CD4-positive, alpha-beta T cell treated with Interleukin-6 at 100 ng/mL for 8 hours (primary cell): Measurements from ENCODE around the gene AEBP1.

Experiments
- DNase-seq: peaks from one replicate; pipeline ENCODE4 v3.0.0-alpha.2; 2020; ENCODE audit warnings: mixed read lengths, low spot score

AEBP1 gene

DNA sequence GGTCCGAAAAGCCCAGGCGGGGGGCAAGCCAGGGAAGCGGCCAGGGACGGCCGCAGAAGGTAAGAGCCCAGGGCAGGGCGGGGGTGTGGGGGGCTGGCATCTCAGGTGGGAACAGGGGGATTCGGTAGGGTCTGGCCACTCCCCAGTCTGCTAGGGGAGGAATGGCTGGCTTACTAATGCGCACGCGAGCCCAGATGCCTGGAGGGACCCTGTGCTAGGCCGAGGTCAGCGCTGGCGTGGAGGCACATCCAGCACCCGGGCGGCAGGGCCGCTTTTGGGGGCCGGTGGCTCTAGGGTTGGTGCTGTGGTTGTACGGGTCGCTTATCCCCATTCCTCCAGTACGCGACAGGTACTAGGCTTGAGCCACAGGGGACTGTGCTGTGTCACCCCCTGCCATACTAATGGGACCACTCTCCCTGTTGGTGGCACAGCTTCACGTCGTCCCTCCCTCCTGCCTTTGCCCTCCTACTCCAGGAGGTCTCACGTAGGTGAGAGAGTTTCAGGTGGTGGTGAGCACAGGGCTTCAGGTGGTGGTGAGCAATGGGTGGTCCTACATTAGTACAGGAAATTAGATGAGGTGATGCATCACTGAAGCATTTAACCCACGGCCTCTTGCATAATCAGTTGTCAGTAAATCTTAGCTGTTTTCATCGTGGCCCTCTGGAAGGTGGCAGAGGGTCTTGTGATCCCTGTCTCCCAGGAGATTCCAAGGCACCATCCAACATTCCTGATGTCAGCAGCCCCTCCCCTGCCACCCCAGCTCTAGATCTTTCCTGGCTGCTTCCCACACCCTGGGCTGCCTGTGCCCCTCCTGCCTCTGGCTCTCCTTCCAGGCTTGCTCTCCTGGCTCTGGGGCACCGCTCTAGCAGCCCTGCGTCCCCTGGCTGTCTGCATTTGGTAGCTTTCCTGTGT is 971 bp downstream of the AEBP1 start:
- no peak for DNase-seq

DNA sequence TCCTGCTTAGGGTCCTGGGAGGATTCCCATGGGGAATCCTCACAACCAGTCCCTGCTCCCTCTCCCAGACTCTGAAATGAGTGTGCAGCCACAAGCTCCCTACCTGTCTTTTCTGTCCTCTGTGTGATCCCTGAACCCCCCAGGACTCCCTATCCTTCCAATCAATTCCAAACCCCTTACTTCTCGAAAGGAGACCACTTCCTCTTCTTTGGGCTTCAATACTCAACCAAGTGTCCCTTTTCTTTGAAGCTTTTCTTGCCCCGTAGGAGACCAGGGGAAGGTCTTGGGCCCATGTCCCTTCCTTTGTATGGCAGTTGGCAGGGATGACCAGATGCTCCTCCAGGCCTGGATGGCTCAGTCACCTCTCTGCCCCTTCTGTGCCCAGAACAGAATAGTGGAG is 1.7 kb downstream of the AEBP1 start:
- no peak for DNase-seq

DNA sequence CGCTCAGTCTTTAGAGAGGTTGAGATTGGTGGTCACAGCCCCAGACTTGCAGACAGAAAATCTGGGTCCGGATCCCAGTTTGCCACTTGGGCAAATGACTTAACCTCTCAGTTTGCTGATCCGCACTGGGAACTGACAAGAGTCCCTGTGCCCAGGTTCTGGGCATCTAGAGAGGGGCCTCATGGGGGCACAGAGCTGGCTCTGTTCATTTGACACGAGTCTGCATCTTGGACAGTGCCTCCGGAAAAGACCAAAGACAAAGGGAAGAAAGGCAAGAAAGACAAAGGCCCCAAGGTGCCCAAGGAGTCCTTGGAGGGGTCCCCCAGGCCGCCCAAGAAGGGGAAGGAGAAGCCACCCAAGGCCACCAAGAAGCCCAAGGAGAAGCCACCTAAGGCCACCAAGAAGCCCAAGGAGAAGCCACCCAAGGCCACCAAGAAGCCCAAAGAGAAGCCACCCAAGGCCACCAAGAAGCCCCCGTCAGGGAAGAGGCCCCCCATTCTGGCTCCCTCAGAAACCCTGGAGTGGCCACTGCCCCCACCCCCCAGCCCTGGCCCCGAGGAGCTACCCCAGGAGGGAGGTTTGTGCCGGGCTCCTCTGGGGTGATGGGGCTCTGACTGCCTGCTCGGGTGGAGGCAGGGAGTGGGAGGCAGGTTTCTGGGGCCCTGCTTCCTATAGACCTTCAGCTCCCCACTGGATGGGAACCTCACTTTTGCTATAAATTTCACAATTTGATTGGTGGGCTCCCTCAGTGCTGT is 2.3 kb downstream of the AEBP1 start:
- no peak for DNase-seq

DNA sequence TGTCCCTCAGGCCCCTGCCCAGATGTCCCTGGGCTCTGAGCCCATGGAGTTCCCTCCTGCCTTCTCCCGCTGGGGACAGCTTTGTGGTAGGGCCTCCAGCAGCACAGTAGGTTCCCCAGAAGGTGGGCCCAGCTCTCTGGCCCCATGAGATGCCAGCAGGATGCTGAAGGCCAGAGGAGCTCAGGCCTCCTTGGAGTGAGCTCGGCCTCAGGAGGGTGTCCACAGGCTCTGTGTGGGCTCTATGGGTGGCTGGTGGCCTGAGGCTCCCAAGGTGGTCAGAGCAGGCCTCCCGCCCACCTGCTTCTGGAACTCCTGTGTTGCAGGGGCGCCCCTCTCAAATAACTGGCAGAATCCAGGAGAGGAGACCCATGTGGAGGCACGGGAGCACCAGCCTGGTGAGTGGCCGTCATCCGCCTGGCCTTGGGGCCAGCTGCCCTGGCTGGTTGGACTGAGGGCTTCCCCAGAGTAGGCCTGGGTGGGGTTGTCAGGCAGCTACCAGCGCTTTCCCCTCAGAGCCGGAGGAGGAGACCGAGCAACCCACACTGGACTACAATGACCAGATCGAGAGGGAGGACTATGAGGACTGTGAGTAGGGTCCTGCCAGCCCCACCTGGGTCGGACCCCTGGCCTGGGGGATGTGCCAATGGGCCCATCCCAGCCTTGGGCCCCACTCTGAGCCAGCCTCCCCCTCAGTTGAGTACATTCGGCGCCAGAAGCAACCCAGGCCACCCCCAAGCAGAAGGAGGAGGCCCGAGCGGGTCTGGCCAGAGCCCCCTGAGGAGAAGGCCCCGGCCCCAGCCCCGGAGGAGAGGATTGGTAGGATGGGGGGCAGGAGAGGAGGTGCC is 3.2 kb downstream of the AEBP1 start:
- DNase-seq: no peak

DNA sequence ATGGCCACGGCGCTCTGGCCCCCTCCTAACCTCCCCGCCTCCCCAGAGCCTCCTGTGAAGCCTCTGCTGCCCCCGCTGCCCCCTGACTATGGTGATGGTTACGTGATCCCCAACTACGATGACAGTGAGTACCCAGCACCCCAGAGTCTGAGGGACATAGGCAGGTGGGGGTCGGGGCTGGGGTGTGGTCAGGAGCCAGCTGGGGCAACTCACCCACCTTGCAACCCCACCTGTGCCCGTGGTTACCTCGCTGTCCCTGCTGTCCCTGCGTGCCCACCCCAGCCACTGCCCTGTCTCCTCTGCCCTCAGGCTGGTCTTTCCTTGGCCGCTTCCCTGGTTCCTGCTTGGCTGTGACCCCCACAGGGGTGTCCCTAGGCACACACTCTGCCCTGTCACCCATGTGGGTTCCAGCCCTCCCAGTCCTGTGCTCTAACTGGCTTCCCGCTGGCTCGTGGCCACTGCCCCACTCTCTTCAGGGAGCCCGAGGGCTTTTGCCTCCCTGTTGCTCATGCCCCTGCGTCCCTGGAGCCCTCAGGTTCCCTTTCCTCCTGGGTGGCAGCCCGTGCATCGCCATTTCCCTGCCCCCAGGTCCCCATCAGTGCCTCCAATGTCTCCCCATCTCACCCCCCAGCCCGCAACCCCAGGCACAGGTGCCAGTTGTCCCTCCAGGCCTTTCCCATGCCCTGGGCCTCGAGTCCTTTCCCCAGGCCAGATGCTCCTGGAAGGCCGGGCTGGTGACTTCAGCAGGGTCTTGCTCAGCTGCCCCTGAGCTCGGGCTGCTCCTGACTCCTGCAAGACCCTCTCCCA is 4.0 kb downstream of the AEBP1 start:
- DNase-seq: no peak

DNA sequence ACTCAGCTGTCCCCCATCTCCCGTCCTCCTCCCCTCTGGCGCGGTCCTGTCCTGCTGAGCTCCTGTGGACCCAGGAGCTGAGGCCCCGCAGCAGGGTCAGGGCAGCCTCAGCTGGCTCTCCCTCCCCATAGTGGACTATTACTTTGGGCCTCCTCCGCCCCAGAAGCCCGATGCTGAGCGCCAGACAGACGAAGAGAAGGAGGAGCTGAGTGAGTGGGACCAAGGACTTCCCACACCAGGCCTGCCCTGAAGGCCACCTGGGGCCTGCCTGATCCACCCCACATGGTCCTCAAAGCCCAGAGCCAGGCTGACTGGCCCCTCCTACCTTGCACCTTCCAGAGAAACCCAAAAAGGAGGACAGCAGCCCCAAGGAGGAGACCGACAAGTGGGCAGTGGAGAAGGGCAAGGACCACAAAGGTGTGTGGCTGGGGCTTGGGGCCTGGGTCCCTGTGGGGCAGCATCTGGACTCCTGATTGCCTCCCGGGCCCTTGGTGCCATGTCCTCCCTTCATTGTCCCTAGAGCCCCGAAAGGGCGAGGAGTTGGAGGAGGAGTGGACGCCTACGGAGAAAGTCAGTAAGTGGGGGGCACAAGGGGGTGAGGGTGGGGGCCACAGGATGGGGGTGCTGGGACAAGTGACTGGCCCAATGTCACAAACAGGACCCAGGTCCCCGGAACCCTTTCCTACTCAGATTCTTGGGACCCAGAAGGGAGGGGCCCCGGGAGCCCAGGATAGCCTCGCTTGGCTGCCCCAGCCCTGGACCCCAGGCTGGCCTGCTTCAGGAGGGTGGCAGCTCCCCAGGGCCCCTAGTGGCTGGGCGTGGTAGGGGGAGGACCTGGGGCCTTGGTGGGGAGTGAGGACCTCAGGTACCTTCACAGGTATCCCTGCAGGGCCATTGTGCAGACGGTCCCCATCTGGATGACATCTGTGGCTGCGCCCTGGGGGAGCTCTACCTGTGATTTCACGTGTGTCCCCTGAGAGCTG is 4.9 kb downstream of the AEBP1 start:
- no peak for DNase-seq

DNA sequence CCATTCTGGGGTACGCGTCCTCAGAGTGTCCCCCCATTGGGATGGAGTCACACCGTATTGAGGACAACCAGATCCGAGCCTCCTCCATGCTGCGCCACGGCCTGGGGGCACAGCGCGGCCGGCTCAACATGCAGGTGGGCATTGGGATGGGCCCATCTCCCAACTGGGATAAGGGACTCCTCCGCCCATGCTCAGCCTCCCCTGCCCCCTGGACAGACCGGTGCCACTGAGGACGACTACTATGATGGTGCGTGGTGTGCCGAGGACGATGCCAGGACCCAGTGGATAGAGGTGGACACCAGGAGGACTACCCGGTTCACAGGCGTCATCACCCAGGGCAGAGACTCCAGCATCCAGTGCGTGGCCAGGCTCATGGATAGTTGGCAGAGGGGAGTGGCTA is 5.8 kb downstream of the AEBP1 start:
- DNase-seq: no peak

DNA sequence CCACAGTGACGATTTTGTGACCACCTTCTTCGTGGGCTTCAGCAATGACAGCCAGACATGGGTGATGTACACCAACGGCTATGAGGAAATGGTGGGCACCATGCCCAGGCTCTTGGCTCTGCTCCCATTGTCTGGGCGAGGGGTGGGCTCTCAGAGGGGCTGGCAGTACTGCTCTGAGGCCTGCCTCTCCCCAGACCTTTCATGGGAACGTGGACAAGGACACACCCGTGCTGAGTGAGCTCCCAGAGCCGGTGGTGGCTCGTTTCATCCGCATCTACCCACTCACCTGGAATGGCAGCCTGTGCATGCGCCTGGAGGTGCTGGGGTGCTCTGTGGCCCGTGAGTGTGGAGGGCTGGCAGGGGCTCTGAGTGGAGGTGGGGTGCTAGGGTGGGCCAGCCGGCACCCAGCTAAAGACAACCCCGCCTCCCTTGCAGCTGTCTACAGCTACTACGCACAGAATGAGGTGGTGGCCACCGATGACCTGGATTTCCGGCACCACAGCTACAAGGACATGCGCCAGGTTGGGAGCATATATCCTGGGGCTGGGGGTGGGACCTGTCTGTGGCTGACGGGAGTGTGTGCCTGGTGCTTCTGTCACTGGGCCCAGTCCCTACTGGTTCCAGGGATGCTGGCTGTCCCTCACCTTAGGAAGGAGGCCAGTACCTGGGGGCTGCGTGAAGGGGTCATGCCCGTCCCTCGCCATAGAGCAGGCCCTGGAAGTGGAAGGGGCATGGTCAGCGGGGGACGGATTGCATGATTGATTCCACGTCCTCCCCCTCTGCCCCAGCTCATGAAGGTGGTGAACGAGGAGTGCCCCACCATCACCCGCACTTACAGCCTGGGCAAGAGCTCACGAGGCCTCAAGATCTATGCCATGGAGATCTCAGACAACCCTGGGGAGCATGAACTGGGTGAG is 6.8 kb downstream of the AEBP1 start:
- DNase-seq: no peak

DNA sequence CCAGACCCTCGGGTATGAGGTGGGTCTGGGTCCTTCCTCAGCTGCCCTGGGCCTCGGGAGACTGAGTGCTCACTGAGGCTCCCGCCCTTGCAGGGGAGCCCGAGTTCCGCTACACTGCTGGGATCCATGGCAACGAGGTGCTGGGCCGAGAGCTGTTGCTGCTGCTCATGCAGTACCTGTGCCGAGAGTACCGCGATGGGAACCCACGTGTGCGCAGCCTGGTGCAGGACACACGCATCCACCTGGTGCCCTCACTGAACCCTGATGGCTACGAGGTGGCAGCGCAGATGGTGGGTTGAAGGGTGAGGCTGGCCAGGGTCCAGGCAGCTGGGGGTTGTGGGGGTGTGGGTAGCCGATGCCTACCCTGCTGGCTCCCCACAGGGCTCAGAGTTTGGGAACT is 7.6 kb downstream of the AEBP1 start:
- DNase-seq: no peak

DNA sequence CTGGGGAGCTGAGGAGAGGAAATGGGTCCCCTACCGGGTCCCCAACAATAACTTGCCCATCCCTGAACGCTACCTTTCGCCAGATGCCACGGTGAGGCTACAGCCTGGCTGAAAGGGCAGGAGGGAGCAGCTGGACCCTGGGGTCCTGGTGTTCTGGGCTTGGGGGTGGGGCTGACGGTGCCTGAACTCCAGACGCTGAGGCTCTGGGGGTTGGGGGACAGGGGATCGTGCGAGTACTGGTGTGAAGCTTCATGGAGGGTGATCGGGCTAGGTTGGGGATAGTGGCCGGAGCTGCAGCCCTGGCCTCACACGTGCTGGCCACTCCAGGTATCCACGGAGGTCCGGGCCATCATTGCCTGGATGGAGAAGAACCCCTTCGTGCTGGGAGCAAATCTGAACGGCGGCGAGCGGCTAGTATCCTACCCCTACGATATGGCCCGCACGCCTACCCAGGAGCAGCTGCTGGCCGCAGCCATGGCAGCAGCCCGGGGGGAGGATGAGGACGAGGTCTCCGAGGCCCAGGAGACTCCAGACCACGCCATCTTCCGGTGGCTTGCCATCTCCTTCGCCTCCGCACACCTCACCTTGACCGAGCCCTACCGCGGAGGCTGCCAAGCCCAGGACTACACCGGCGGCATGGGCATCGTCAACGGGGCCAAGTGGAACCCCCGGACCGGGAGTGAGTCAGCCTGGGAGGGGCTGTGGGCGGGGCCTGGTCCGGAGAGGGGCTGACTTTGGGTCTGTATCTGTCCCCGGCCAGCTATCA is 8.3 kb downstream of the AEBP1 start:
- DNase-seq: no peak

DNA sequence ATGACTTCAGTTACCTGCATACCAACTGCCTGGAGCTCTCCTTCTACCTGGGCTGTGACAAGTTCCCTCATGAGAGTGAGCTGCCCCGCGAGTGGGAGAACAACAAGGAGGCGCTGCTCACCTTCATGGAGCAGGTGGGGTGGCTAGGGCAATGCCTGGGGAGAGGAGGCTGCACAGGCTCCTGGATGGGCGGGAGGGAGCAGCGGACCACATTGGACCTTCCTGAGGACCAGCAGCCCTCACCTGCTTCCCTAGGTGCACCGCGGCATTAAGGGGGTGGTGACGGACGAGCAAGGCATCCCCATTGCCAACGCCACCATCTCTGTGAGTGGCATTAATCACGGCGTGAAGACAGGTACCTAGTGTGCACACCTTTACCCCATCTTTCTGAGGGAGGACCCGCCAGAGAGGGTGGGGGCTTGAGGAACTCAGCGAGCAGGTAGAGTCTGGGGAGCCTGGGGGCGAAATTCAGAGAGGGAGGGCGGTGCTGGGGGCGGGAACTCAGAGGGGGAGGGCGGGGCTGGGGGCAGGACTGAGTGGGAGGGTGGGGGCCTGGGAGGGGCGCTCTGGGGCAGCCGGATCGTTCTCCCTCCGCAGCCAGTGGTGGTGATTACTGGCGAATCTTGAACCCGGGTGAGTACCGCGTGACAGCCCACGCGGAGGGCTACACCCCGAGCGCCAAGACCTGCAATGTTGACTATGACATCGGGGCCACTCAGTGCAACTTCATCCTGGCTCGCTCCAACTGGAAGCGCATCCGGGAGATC is 9.0 kb downstream of the AEBP1 start:
- no peak for DNase-seq

DNA sequence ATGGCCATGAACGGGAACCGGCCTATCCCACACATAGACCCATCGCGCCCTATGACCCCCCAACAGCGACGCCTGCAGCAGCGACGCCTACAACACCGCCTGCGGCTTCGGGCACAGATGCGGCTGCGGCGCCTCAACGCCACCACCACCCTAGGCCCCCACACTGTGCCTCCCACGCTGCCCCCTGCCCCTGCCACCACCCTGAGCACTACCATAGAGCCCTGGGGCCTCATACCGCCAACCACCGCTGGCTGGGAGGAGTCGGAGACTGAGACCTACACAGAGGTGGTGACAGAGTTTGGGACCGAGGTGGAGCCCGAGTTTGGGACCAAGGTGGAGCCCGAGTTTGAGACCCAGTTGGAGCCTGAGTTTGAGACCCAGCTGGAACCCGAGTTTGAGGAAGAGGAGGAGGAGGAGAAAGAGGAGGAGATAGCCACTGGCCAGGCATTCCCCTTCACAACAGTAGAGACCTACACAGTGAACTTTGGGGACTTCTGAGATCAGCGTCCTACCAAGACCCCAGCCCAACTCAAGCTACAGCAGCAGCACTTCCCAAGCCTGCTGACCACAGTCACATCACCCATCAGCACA is 9.7 kb downstream of the AEBP1 start:
- no peak for DNase-seq

DNA sequence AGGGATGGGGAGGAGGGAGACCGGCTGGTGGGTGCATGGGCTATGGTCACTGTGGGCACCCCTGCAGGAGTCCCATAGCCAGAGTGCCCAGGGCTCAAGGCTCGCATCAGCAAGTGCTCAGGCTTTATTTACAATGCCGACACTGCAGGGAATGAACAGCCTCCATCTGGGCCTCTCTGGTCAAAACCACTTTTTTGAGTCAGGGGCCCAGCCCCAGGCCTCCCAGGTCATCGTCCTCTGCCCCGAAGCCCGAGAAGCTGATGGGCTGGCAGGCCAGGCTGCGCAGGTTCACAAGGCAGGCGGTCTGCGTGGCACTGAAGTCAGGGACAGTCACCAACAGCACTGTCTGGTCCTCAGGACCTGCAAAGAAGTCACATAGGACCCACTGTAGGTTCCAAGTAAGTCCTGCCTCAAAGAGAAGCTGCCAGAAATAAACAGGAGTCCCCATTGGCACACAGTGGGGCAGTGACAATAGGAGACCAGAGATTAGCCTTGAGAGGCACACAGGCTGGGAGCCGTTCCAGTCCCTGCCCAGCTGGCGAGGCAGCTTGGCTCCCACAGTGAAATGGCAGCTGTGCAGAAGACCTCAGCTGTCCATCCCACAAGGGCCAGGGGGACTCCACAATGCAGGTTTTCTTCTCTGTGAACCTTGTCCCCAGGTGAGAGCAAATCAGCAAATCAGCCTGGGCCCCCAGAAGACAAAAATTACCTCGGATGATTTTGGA is 10.6 kb downstream of the AEBP1 start:
- DNase-seq: no peak

DNA sequence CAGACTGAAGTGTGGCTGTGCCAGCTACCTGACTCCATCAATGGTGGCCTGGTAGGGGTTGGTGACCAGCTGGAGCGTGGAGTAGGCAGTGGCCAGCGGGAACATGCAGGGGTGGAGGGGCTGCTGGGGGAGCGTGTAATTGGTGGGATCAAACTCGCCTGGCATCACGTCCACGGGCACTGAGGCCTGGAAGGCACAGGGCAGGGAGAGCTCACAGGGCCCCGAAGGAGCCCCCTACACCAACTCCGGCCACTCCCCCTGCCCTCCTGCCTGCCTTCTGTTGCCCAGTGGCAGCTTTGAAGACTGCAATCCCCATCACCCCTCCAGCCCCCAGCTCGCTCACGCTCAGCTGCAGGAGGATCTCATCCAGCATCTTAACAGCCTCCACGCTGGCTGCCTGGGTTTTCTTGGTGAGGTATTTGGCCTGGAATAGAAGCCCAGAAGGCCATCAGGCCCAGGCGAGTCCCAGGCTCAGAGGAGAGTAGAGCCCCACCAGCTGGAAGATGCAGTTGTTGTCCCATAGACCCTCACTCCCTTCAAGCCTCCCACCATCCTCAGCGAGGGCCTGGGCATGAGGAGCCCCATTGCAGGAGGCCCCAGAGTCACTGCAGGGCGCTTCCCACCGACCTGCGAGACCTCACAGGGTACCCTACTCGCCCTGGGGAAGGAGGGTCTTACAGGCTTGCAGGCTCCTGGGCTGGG is 12.1 kb downstream of the AEBP1 start:
- no peak for DNase-seq

DNA sequence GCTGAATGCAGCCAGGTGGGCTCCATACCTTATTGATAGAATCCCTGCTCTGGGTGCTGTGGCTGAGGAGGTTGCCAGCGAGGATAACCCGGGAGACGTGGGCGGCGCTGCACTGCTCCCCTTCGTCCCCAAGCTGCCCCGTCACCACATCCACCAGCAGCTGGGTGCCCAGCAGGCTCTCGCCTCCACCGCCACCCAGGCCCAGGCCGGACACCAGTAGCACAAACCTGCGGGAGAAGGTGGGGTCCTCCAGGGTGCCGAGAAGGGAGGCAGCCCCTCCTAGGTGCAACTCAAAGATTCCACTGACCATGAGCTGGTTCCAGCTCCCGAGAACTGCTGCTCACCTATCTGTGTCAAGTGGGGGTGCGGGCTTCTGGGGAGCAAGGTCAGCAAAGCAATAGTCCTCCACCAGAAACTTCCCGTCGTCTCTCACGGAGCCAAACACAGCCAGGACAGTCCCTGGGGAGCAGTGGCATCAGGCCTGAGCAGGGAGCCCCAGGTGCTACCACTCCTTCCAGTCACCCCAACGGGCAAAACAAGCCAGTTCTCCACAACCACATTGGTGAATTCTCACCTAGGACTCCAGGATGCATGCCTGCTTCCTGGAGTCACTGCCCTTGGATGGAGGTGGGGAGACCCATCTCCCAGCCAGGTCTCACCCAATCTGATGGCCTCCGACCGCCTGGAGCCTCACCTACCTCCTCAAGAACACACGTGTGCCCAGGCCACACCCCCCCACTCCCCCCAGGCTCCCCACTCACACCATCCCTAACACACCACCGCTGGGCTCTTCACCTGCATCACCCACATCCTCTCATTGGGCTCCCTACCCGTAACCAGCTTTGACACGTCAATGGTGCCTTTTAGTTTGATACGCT is 12.9 kb downstream of the AEBP1 start:
- DNase-seq: no peak
